Measurements from ENCODE around the gene SFMBT2.

GRCh38 chr10:7432884-7433726, 22.3 kb upstream of the SFMBT2 start:
- TF ChIP-seq CTCF (IDR thresholded peaks at IDR 0.05) = no peak
- TF ChIP-seq ZFX (IDR thresholded peaks at IDR 0.05; ENCODE audit: borderline replicate concordance) = no peak
